Transverse colon (tissue), 4 donors: ENCODE measurements around the gene MTCH1. TPM values are rescaled to one million over a fixed set of nuclear protein-coding genes. Genes with fewer than 3 reads are reported as not detected.

Experiments used
- DNase-seq: peaks from one replicate; pipeline ENCODE4 v3.0.0-alpha.2; 2019
- H3K27ac ChIP-seq, 4 donors: fragments of 200-600 bp; sonication (generic); 2 replicates each; pipeline ENCODE4 v1.5.1; 2016 to 2018; ENCODE audit warnings: inconsistent platforms in 4 of 4
- H3K27me3 ChIP-seq: fragments of 200-600 bp; sonication (generic); 2 replicates; pipeline ENCODE4 v1.5.1; 2017; ENCODE audit warnings: inconsistent platforms
- H3K36me3 ChIP-seq, 4 donors: fragments of 200-600 bp; sonication (generic); 2 replicates each; pipeline ENCODE4 v1.5.1; 2017 to 2019; ENCODE audit warnings: inconsistent platforms in 4 of 4
- H3K4me1 ChIP-seq, 4 donors: fragments of 200-600 bp; sonication (generic); 2 replicates each; pipeline ENCODE4 v1.5.1; 2017 to 2020; ENCODE audit warnings: inconsistent platforms in 4 of 4
- H3K4me3 ChIP-seq, 4 donors: fragments of 200-600 bp; sonication (generic); 1 replicate in 1 of 4; 2 replicates in 3 of 4; pipeline versions ENCODE4 v1.5.1 to v1.6.1; 2017 to 2019; ENCODE audit warnings: inconsistent platforms in 4 of 4
- H3K9me3 ChIP-seq, 2 donors: fragments of 200-600 bp; sonication (generic); 2 replicates each; pipeline ENCODE4 v1.5.1; 2017 to 2019; ENCODE audit warnings: inconsistent platforms in 2 of 2
- CTCF ChIP-seq, 5 experiments: fragments of 200-600 bp in 3 of 5; fragments of 450-650 bp in 2 of 5; sonication (generic) in 3 of 5; IDR thresholded peaks; 1 replicate in 2 of 5; 2 replicates in 3 of 5; pipeline ENCODE4 v1.5.1; 2016 to 2017; ENCODE audit warnings: antibody characterized with exemption in 5 of 5, inconsistent platforms in 3 of 5, mild to moderate bottlenecking in 2 of 5, moderate library complexity in 1 of 5
- EP300 ChIP-seq: sonication (generic); formaldehyde crosslinking; IDR thresholded peaks from one replicate; pipeline ENCODE4 v1.6.1; 2017; ENCODE audit warnings: antibody characterized with exemption, low read depth
- POLR2A ChIP-seq: fragments of 450-650 bp; IDR thresholded peaks from one replicate; pipeline ENCODE4 v1.6.1; 2016; ENCODE audit warnings: antibody characterized with exemption, mild to moderate bottlenecking, moderate library complexity
- POLR2AphosphoS5 ChIP-seq, 3 donors: sonication (generic); formaldehyde crosslinking; IDR thresholded peaks; one replicate each; pipeline ENCODE4 v1.6.1; 2016; ENCODE audit warnings: antibody characterized with exemption in 3 of 3
- WGBS, 2 donors: methylation state at CpG; one replicate each; pipeline ENCODE4 v1.1.5; 2018; ENCODE audit warnings: low coverage in 1 of 2; 5-methylcytosine and 5-hydroxymethylcytosine counted together
- in situ Hi-C, 4 donors: fragments of 200-750 bp; cut with MboI; loops; one replicate each; pipeline versions ENCODE4 v1.15.0 to v1.15.1; 2017; ENCODE audit warnings: low sequenced_read_pairs in 3 of 4, low pct_ligation_motif_present in 1 of 4, low pct_unique_long_range_greater_than_20kb in 1 of 4
- intact Hi-C: fragments of 100-400 bp; cut with DNase I; formaldehyde crosslinking; loops from one replicate; pipeline ENCODE4 v1.15.1; 2023; ENCODE audit warnings: low total_unique reads
- total RNA-seq, 4 donors: library from RNA; depleted of rRNA; stranded (reverse); fragments of >200 nt; gene quantifications; one replicate each; pipeline ENCODE4 v1.1.0, GENCODE V29; 2016

The MTCH1 gene
- total RNA-seq, 4 donors from 2014 or later, result 123 to 190 (median 152) TPM

- peaks cover 7 to 37% (median 18%) of the 10 kb centered on the region in 4 donors for H3K4me1 ChIP-seq
- intact Hi-C loops, result no loop called here
- H3K27ac ChIP-seq, result no peak overlapping the region
- no peak for DNase-seq
- no peaks in the 10 kb centered on the region for H3K27me3 ChIP-seq
- no peak for TF ChIP-seq POLR2AphosphoS5 (IDR thresholded peaks at IDR 0.05)
- no peak for TF ChIP-seq CTCF (IDR thresholded peaks at IDR 0.05)
- TF ChIP-seq POLR2A, result no peak
- no peak for TF ChIP-seq EP300
- H3K36me3 ChIP-seq, result peaks cover 0 to 49% (median 24%) of the 10 kb centered on the region in 4 donors
- WGBS, 2 donors, result 56 to 86% methylated on average over 4 to 11 of the region's 11 CpGs
- in situ Hi-C loops, result no loop called here
- H3K4me3 ChIP-seq, result no peak overlapping the region
- no peaks in the 10 kb centered on the region for H3K9me3 ChIP-seq
Measured at GRCh38 chr6:36978421-36979346, 7.3 kb downstream of the MTCH1 start.

GRCh38 chr6:36977470-36977941 lies 8.5 kb downstream of the MTCH1 start:
- H3K4me1 ChIP-seq, result peaks cover 0 to 25% (median 9%) of the 10 kb centered on the region in 4 donors
- intact Hi-C loops, result no loop called here
- no peak overlapping the region for H3K4me3 ChIP-seq
- WGBS, 2 donors, result 74% methylated on average over 14 of the region's 16 CpGs; no CpG with 5 or more reads in 1 of the 2 donors
- no peak for DNase-seq
- in situ Hi-C loops, result no loop called here
- H3K27ac ChIP-seq, result no peak overlapping the region
- H3K27me3 ChIP-seq, result no peaks in the 10 kb centered on the region
- TF ChIP-seq CTCF (IDR thresholded peaks at IDR 0.05) (peak in 3 of 5 experiments; percentile 17 to 32 (median 18)), POLR2A (no peak)
- peaks cover 0 to 59% (median 29%) of the 10 kb centered on the region in 4 donors for H3K36me3 ChIP-seq
- H3K9me3 ChIP-seq, result no peaks in the 10 kb centered on the region

- Histone ChIP-seq H3K4me3 (no peak overlapping the region), H3K9me3 (no peaks in the 10 kb centered on the region), H3K36me3 (peaks cover 0 to 65% (median 32%) of the 10 kb centered on the region in 4 donors), H3K4me1 (peaks cover 0 to 20% (median 8%) of the 10 kb centered on the region in 4 donors), H3K27me3 (no peaks in the 10 kb centered on the region), H3K27ac (no peak overlapping the region)
- no peak for DNase-seq
- no peak for TF ChIP-seq EP300
- TF ChIP-seq CTCF (IDR thresholded peaks at IDR 0.05), result no peak
- TF ChIP-seq POLR2AphosphoS5 (IDR thresholded peaks at IDR 0.05), result no peak
- no peak for TF ChIP-seq POLR2A
- 89 to 100% methylated on average over 1 to 5 of the region's 6 CpGs for WGBS, 2 donors
- in situ Hi-C loops, result no loop called here
- intact Hi-C loops, result no loop called here
Measured at GRCh38 chr6:36976931-36977330, 9.1 kb downstream of the MTCH1 start.

GRCh38 chr6:36976509-36976908 lies 9.5 kb downstream of the MTCH1 start:
- H3K27ac ChIP-seq, result no peak overlapping the region
- no peaks in the 10 kb centered on the region for H3K9me3 ChIP-seq
- in situ Hi-C loops, result no loop called here
- TF ChIP-seq CTCF (IDR thresholded peaks at IDR 0.05), result no peak
- no peak for TF ChIP-seq POLR2A
- no peak for TF ChIP-seq EP300
- no peak for TF ChIP-seq POLR2AphosphoS5 (IDR thresholded peaks at IDR 0.05)
- intact Hi-C loops, result no loop called here
- 94% methylated on average over 7 of the region's 7 CpGs; no CpG with 5 or more reads in 1 of the 2 donors for WGBS, 2 donors
- no peak overlapping the region for H3K4me3 ChIP-seq
- peaks cover 0 to 19% (median 5%) of the 10 kb centered on the region in 4 donors for H3K4me1 ChIP-seq
- peaks cover 0 to 69% (median 33%) of the 10 kb centered on the region in 4 donors for H3K36me3 ChIP-seq
- no peaks in the 10 kb centered on the region for H3K27me3 ChIP-seq
- no peak for DNase-seq
